IgD-negative memory B cell (primary cell): ENCODE measurements around the gene ADARB2. TPM values are rescaled to one million over a fixed set of nuclear protein-coding genes. Genes with fewer than 3 reads are reported as not detected.

ENCODE experiments used
- H3K27ac Mint-ChIP-seq, 3 donors: one replicate each; pipeline ENCODE4 v1.8.0; 2020 to 2022; ENCODE audit warnings: mild to moderate bottlenecking in 3 of 3, mixed read lengths in 3 of 3, moderate library complexity in 1 of 3
- H3K27me3 Mint-ChIP-seq: one replicate; pipeline ENCODE4 v1.8.0; 2021; ENCODE audit warnings: mixed read lengths
- H3K36me3 Mint-ChIP-seq: one replicate; pipeline ENCODE4 v1.8.0; 2020; ENCODE audit warnings: mild to moderate bottlenecking, mixed read lengths
- H3K4me1 Mint-ChIP-seq, 3 donors: one replicate each; pipeline ENCODE4 v1.8.0; 2020 to 2022; ENCODE audit warnings: mixed read lengths in 3 of 3, mild to moderate bottlenecking in 1 of 3
- H3K4me3 Mint-ChIP-seq, 4 donors: one replicate each; pipeline ENCODE4 v1.8.0; 2020 to 2022; ENCODE audit warnings: mild to moderate bottlenecking in 4 of 4, mixed read lengths in 4 of 4, moderate library complexity in 3 of 4
- H3K9me3 Mint-ChIP-seq, 3 donors: one replicate each; pipeline ENCODE4 v1.8.0; 2020 to 2021; ENCODE audit warnings: mixed read lengths in 3 of 3, mild to moderate bottlenecking in 1 of 3
- polyA plus RNA-seq: library from polyadenylated mRNA; unstranded; fragments of 300-500 nt; fragmentation: Illumina TruSeq; gene quantifications from one replicate; pipeline ENCODE4 v1.2.3, GENCODE V29; 2021

Gene ADARB2
- polyA plus RNA-seq, 1 donor from 2014 or later = not detected

GRCh38 chr10:1292611-1293031 is 444.7 kb downstream of the ADARB2 start:
- Mint-ChIP-seq H3K27me3 (peaks cover 10% of the 10 kb centered on the region), H3K4me3 (no peak overlapping the region), H3K4me1 (peaks cover 0 to 4% (median 0%) of the 10 kb centered on the region in 3 donors), H3K27ac (no peak overlapping the region), H3K36me3 (no peaks in the 10 kb centered on the region), H3K9me3 (peaks cover 0 to 4% (median 0%) of the 10 kb centered on the region in 3 donors)

GRCh38 chr10:1291178-1292090 is 445.9 kb downstream of the ADARB2 start:
- H3K4me3 Mint-ChIP-seq = no peak overlapping the region
- H3K27me3 Mint-ChIP-seq = peaks cover 10% of the 10 kb centered on the region
- H3K9me3 Mint-ChIP-seq = peaks cover 0 to 4% (median 0%) of the 10 kb centered on the region in 3 donors
- H3K36me3 Mint-ChIP-seq = no peaks in the 10 kb centered on the region
- peaks cover 0 to 4% (median 0%) of the 10 kb centered on the region in 3 donors for H3K4me1 Mint-ChIP-seq
- H3K27ac Mint-ChIP-seq = no peak overlapping the region

- H3K27me3 Mint-ChIP-seq = peaks cover 10% of the 10 kb centered on the region
- H3K4me3 Mint-ChIP-seq = no peak overlapping the region
- peaks cover 0 to 4% (median 0%) of the 10 kb centered on the region in 3 donors for H3K9me3 Mint-ChIP-seq
- no peaks in the 10 kb centered on the region for H3K36me3 Mint-ChIP-seq
- H3K27ac Mint-ChIP-seq = peak overlapping the region in 1 of 3 donors; percentile 31
- H3K4me1 Mint-ChIP-seq = peaks cover 0 to 4% (median 0%) of the 10 kb centered on the region in 3 donors
Measured at GRCh38 chr10:1290071-1290471, 447.3 kb downstream of the ADARB2 start.

GRCh38 chr10:1289591-1289990 is 447.7 kb downstream of the ADARB2 start:
- H3K4me1 Mint-ChIP-seq = peaks cover 0 to 4% (median 0%) of the 10 kb centered on the region in 3 donors

GRCh38 chr10:1287971-1288401 is 449.3 kb downstream of the ADARB2 start:
- Mint-ChIP-seq H3K36me3 (no peaks in the 10 kb centered on the region), H3K9me3 (peaks cover 0 to 4% (median 0%) of the 10 kb centered on the region in 3 donors), H3K4me3 (no peak overlapping the region), H3K27me3 (peaks cover 14% of the 10 kb centered on the region), H3K4me1 (peaks cover 0 to 4% (median 0%) of the 10 kb centered on the region in 3 donors), H3K27ac (no peak overlapping the region)

More at GRCh38 chr10:1289591-1289990, 447.7 kb downstream of the ADARB2 start:
- Mint-ChIP-seq H3K27ac (no peak overlapping the region), H3K4me3 (no peak overlapping the region), H3K27me3 (peaks cover 10% of the 10 kb centered on the region), H3K9me3 (peaks cover 0 to 4% (median 0%) of the 10 kb centered on the region in 3 donors), H3K36me3 (no peaks in the 10 kb centered on the region)

GRCh38 chr10:1287487-1287886 is 449.8 kb downstream of the ADARB2 start:
- H3K36me3 Mint-ChIP-seq = no peaks in the 10 kb centered on the region
- no peak overlapping the region for H3K27ac Mint-ChIP-seq
- no peak overlapping the region for H3K4me3 Mint-ChIP-seq
- H3K4me1 Mint-ChIP-seq = peaks cover 0 to 4% (median 0%) of the 10 kb centered on the region in 3 donors
- H3K9me3 Mint-ChIP-seq = peaks cover 0 to 4% (median 0%) of the 10 kb centered on the region in 3 donors
- H3K27me3 Mint-ChIP-seq = peaks cover 11% of the 10 kb centered on the region

- Mint-ChIP-seq H3K4me1 (peaks cover 0 to 4% (median 0%) of the 10 kb centered on the region in 3 donors), H3K4me3 (no peak overlapping the region), H3K36me3 (no peaks in the 10 kb centered on the region), H3K27ac (no peak overlapping the region), H3K9me3 (peaks cover 0 to 3% (median 0%) of the 10 kb centered on the region in 3 donors), H3K27me3 (peaks cover 8% of the 10 kb centered on the region)
Measured at GRCh38 chr10:1284076-1284475, 453.2 kb downstream of the ADARB2 start.

GRCh38 chr10:1281405-1281782 is 455.9 kb downstream of the ADARB2 start:
- Mint-ChIP-seq H3K4me1 (no peaks in the 10 kb centered on the region), H3K9me3 (peaks cover 0 to 2% (median 0%) of the 10 kb centered on the region in 3 donors), H3K36me3 (no peaks in the 10 kb centered on the region), H3K27ac (no peak overlapping the region), H3K4me3 (no peak overlapping the region), H3K27me3 (peaks cover 6% of the 10 kb centered on the region)

- Mint-ChIP-seq H3K9me3 (peaks cover 0 to 2% (median 0%) of the 10 kb centered on the region in 3 donors), H3K27me3 (peaks cover 6% of the 10 kb centered on the region), H3K4me1 (no peaks in the 10 kb centered on the region), H3K36me3 (no peaks in the 10 kb centered on the region), H3K27ac (no peak overlapping the region), H3K4me3 (no peak overlapping the region)
Measured at GRCh38 chr10:1280466-1281404, 456.6 kb downstream of the ADARB2 start.

- Mint-ChIP-seq H3K9me3 (peaks cover 0 to 2% (median 0%) of the 10 kb centered on the region in 3 donors), H3K4me3 (no peak overlapping the region), H3K27ac (no peak overlapping the region), H3K36me3 (no peaks in the 10 kb centered on the region), H3K27me3 (peaks cover 3% of the 10 kb centered on the region), H3K4me1 (no peaks in the 10 kb centered on the region)
Measured at GRCh38 chr10:1278306-1278705, 459.0 kb downstream of the ADARB2 start.

GRCh38 chr10:1274701-1275544 is 462.4 kb downstream of the ADARB2 start:
- H3K27me3 Mint-ChIP-seq = no peaks in the 10 kb centered on the region

GRCh38 chr10:1274111-1274661 is 463.1 kb downstream of the ADARB2 start:
- Mint-ChIP-seq H3K27ac (no peak overlapping the region), H3K36me3 (no peaks in the 10 kb centered on the region), H3K27me3 (no peaks in the 10 kb centered on the region), H3K4me3 (no peak overlapping the region), H3K9me3 (peaks cover 0 to 2% (median 0%) of the 10 kb centered on the region in 3 donors), H3K4me1 (peaks cover 0 to 1% (median 0%) of the 10 kb centered on the region in 3 donors)

More at GRCh38 chr10:1274701-1275544, 462.4 kb downstream of the ADARB2 start:
- H3K9me3 Mint-ChIP-seq = peaks cover 0 to 2% (median 0%) of the 10 kb centered on the region in 3 donors
- H3K36me3 Mint-ChIP-seq = no peaks in the 10 kb centered on the region
- no peak overlapping the region for H3K27ac Mint-ChIP-seq
- H3K4me1 Mint-ChIP-seq = peaks cover 0 to 1% (median 0%) of the 10 kb centered on the region in 3 donors
- peak overlapping the region in 1 of 4 donors; percentile 22 for H3K4me3 Mint-ChIP-seq

GRCh38 chr10:1273372-1274105 is 463.8 kb downstream of the ADARB2 start:
- H3K36me3 Mint-ChIP-seq = no peaks in the 10 kb centered on the region
- no peak overlapping the region for H3K27ac Mint-ChIP-seq
- H3K4me3 Mint-ChIP-seq = no peak overlapping the region
- H3K9me3 Mint-ChIP-seq = peaks cover 0 to 2% (median 0%) of the 10 kb centered on the region in 3 donors
- no peaks in the 10 kb centered on the region for H3K27me3 Mint-ChIP-seq
- peaks cover 0 to 1% (median 0%) of the 10 kb centered on the region in 3 donors for H3K4me1 Mint-ChIP-seq
